ENCODE measurements around the gene PLTP. TPM values are rescaled to one million over a fixed set of nuclear protein-coding genes. Genes with fewer than 3 reads are reported as not detected.

PLTP gene
- total and polyA plus RNA-seq, 2 of the 13 experiments (the other 11 are each of a cell fraction or from before 2014, with no cell fraction given): 16.9 to 28.6 TPM

- TF ChIP-seq NFIB (CRISPR knock-in tag; IDR thresholded peaks at IDR 0.05; ENCODE audit: borderline replicate concordance) (0 out of 2 replicates have a peak, but pooled peaks have one; percentile 26), ZNF34 (CRISPR knock-in tag; IDR thresholded peaks at IDR 0.05; ENCODE audit: borderline replicate concordance) (no peak), CBX5 (CRISPR knock-in tag; IDR thresholded peaks at IDR 0.05; ENCODE audit: borderline replicate concordance) (no peak), MYPOP (CRISPR knock-in tag; IDR thresholded peaks at IDR 0.05) (no peak), ATF7-NPFF (CRISPR knock-in tag; IDR thresholded peaks at IDR 0.05; ENCODE audit: low read depth) (no peak), ZNF44 (CRISPR knock-in tag; IDR thresholded peaks at IDR 0.05) (no peak), ZBTB21 (CRISPR knock-in tag; IDR thresholded peaks at IDR 0.05) (no peak), RFXANK (CRISPR knock-in tag; IDR thresholded peaks at IDR 0.05) (no peak), ZNF703 (CRISPR knock-in tag; IDR thresholded peaks at IDR 0.05; ENCODE audit: borderline replicate concordance) (no peak), MTA3 (CRISPR knock-in tag; IDR thresholded peaks at IDR 0.05) (no peak), HMG20B (CRISPR knock-in tag; conservative IDR thresholded peaks at IDR 0.05) (no peak), TRIM24 (CRISPR knock-in tag; IDR thresholded peaks at IDR 0.05) (no peak), PHF20 (CRISPR knock-in tag; IDR thresholded peaks at IDR 0.05) (no peak), DNMT3B (CRISPR knock-in tag; conservative IDR thresholded peaks at IDR 0.05) (no peak), MLLT10 (CRISPR knock-in tag; IDR thresholded peaks at IDR 0.05) (no peak), GATAD1 (CRISPR knock-in tag; IDR thresholded peaks at IDR 0.05) (no peak), PATZ1 (CRISPR knock-in tag; IDR thresholded peaks at IDR 0.05) (no peak; the same call in 1 of the 2 replicates), ZNF792 (CRISPR knock-in tag; IDR thresholded peaks at IDR 0.05) (no peak), HNRNPUL1 (IDR thresholded peaks at IDR 0.05; ENCODE audit: low read depth, low read length) (no peak), ZNF513 (CRISPR knock-in tag; conservative IDR thresholded peaks at IDR 0.05) (no peak), KDM5B (CRISPR knock-in tag; IDR thresholded peaks at IDR 0.05; ENCODE audit: borderline replicate concordance) (0 out of 2 replicates have a peak, but pooled peaks have one; percentile 48), RFX3 (CRISPR knock-in tag; IDR thresholded peaks at IDR 0.05) (no peak), PAWR (CRISPR knock-in tag; IDR thresholded peaks at IDR 0.05; ENCODE audit: borderline replicate concordance) (no peak), AGO1 (IDR thresholded peaks at IDR 0.05; ENCODE audit: low read depth, low read length, poor library complexity, severe bottlenecking) (peak; percentile 29), GATAD2A (CRISPR knock-in tag; IDR thresholded peaks at IDR 0.05) (no peak), SOX13 (IDR thresholded peaks at IDR 0.05) (no peak), SOX13 (CRISPR knock-in tag; conservative IDR thresholded peaks at IDR 0.05 in 1 of 2, IDR thresholded peaks at IDR 0.05 in 1 of 2) (no peak), HIVEP1 (CRISPR knock-in tag; IDR thresholded peaks at IDR 0.05) (0 out of 2 replicates have a peak, but pooled peaks have one; percentile 52)
Observed at GRCh38 chr20:45904583-45905504, 7.1 kb downstream of the PLTP start (continued).

Measured in HepG2 (cell line).